ENCODE results near the gene PKP2. TPM values are rescaled to one million over a fixed set of nuclear protein-coding genes. Genes with fewer than 3 reads are reported as not detected.

The PKP2 gene
- total RNA-seq, 4 donors from 2014 or later = 0.77 to 34.4 (median 5.3) TPM

DNA sequence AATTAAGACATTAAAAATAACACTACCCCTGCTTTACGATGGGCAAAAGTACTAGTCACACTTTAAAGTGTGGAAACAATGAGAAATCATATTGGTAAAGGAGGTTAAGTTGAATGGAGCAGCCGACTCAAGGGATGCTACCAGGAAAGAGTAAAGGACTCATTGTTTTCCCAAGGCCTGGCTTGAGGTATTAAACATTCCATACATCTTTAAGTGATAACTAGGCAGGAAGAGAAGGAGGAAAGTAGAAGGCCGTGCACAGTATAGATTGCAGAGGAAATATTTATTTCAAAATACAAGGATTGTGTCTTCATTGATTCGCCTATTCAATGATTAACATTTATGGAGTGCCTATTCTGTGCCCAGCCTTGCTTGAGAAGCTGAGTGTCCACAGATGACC, 120.3 kb downstream of the PKP2 start:
- H3K27ac ChIP-seq = no peak overlapping the region
- H3K36me3 ChIP-seq = no peaks in the 10 kb centered on the region
- H3K4me1 ChIP-seq = no peaks in the 10 kb centered on the region
- no peak for DNase-seq
- intact Hi-C loops (cut with DNase I; ENCODE audit: low total_unique reads) = no loop called here
- peaks cover 0 to 6% of the 10 kb centered on the region in 2 donors for H3K27me3 ChIP-seq
- no peaks in the 10 kb centered on the region for H3K9me3 ChIP-seq
- TF ChIP-seq POLR2A (IDR thresholded peaks at IDR 0.05) = no peak
- TF ChIP-seq CTCF (IDR thresholded peaks at IDR 0.05) = no peak
- H3K4me3 ChIP-seq = no peak overlapping the region

- DNase-seq = no peak
- Histone ChIP-seq H3K9me3 (no peaks in the 10 kb centered on the region), H3K36me3 (no peaks in the 10 kb centered on the region), H3K27me3 (peaks cover 0 to 3% of the 10 kb centered on the region in 2 donors), H3K27ac (no peak overlapping the region), H3K4me1 (no peaks in the 10 kb centered on the region), H3K4me3 (no peak overlapping the region)
- intact Hi-C loops (cut with DNase I; ENCODE audit: low total_unique reads) = no loop called here
- no peak for TF ChIP-seq CTCF (IDR thresholded peaks at IDR 0.05)
Observed at GRCh38 chr12:32773691-32774090, 122.9 kb downstream of the PKP2 start.

- no peaks in the 10 kb centered on the region for H3K9me3 ChIP-seq
- TF ChIP-seq POLR2A (IDR thresholded peaks at IDR 0.05) (no peak), CTCF (IDR thresholded peaks at IDR 0.05) (no peak)
- intact Hi-C loops (cut with DNase I; ENCODE audit: low total_unique reads) = no loop called here
Observed at GRCh38 chr12:32770141-32770540, 126.4 kb downstream of the PKP2 start.

GRCh38 chr12:32768518-32768917, 128.1 kb downstream of the PKP2 start:
- H3K4me1 ChIP-seq = no peaks in the 10 kb centered on the region
- no peaks in the 10 kb centered on the region for H3K9me3 ChIP-seq
- no peaks in the 10 kb centered on the region for H3K27me3 ChIP-seq
- no peak overlapping the region for H3K4me3 ChIP-seq
- no peak for DNase-seq
- no peaks in the 10 kb centered on the region for H3K36me3 ChIP-seq
- H3K27ac ChIP-seq = no peak overlapping the region
- no peak for TF ChIP-seq CTCF (IDR thresholded peaks at IDR 0.05)
- no peak for TF ChIP-seq POLR2A (IDR thresholded peaks at IDR 0.05)
- intact Hi-C loops (cut with DNase I; ENCODE audit: low total_unique reads) = no loop called here

More at GRCh38 chr12:32770141-32770540, 126.4 kb downstream of the PKP2 start:
- H3K4me3 ChIP-seq = no peak overlapping the region
- no peaks in the 10 kb centered on the region for H3K27me3 ChIP-seq
- no peaks in the 10 kb centered on the region for H3K4me1 ChIP-seq
- H3K27ac ChIP-seq = no peak overlapping the region
- no peaks in the 10 kb centered on the region for H3K36me3 ChIP-seq
- no peak for DNase-seq

DNA sequence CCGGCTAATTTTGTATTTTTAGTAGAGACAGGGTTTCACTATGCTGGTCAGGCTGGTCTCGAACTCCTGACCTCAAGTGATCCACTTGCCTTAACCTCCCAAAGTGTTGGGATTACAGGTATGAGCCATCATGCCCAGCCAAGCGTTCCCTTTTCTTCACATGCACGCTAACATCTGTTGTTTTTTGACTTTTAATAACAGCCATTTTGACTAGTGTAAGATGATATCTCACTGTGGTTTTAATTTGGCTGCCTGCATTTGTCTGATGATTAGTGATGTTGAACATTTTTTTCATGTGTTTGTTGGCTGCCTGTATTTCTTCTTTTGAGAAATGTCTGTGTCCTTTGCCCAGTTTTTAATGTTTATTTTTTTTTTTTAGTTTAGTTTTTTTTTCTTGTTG, 130.7 kb downstream of the PKP2 start:
- Histone ChIP-seq H3K4me1 (no peaks in the 10 kb centered on the region), H3K4me3 (no peak overlapping the region), H3K27ac (no peak overlapping the region), H3K9me3 (no peaks in the 10 kb centered on the region), H3K36me3 (no peaks in the 10 kb centered on the region), H3K27me3 (no peaks in the 10 kb centered on the region)
- intact Hi-C loops (cut with DNase I; ENCODE audit: low total_unique reads) = no loop called here
- TF ChIP-seq POLR2A (IDR thresholded peaks at IDR 0.05) (no peak), CTCF (IDR thresholded peaks at IDR 0.05) (no peak)
- no peak for DNase-seq

All from uterus (tissue), 4 donors.